Lung microvascular endothelial cell (primary cell): ENCODE measurements around the gene SPACA7. TPM values are rescaled to one million over a fixed set of nuclear protein-coding genes. Genes with fewer than 3 reads are reported as not detected.
"Not testable (repeated sequence)": the region's sequence is repeated elsewhere in the genome, so short reads cannot be mapped to it uniquely, and the experiment has no call there.

ENCODE experiments used
- DNase-seq, 2 donors: peaks; one replicate each; pipeline versions ENCODE4 v3.0.0 to v3.0.0-alpha.2; 2010; ENCODE audit warnings: low read depth in 2 of 2
- total RNA-seq: library from RNA; depleted of rRNA; stranded (reverse); fragments of >200 nt; gene quantifications from 2 replicates; pipeline ENCODE4 v1.2.1, GENCODE V29; 2014

Gene SPACA7
- total RNA-seq, 1 donor from 2014 or later: not detected

- no peak for DNase-seq
Measured at GRCh38 chr13:112424098-112424497, 47.9 kb downstream of the SPACA7 start.

GRCh38 chr13:112428704-112429103 lies 52.5 kb downstream of the SPACA7 start:
- DNase-seq: no peak

- no peak for DNase-seq
Measured at GRCh38 chr13:112431734-112432133, 55.6 kb downstream of the SPACA7 start.

GRCh38 chr13:112432734-112433133 lies 56.6 kb downstream of the SPACA7 start:
- DNase-seq: not testable (repeated sequence)

GRCh38 chr13:112433517-112433916 lies 57.4 kb downstream of the SPACA7 start:
- DNase-seq: not testable (repeated sequence)

- DNase-seq: no peak
Measured at GRCh38 chr13:112434032-112434431, 57.9 kb downstream of the SPACA7 start.

- no peak for DNase-seq
Measured at GRCh38 chr13:112434937-112435523, 58.9 kb downstream of the SPACA7 start.

GRCh38 chr13:112435973-112436372 lies 59.8 kb downstream of the SPACA7 start:
- DNase-seq: no peak

GRCh38 chr13:112438094-112438493 lies 61.9 kb downstream of the SPACA7 start:
- DNase-seq: no peak

- no peak for DNase-seq
Measured at GRCh38 chr13:112438515-112438914, 62.4 kb downstream of the SPACA7 start.

GRCh38 chr13:112441226-112441625 lies 65.1 kb downstream of the SPACA7 start:
- no peak for DNase-seq

GRCh38 chr13:112441779-112442310 lies 65.7 kb downstream of the SPACA7 start:
- no peak for DNase-seq

- no peak for DNase-seq
Measured at GRCh38 chr13:112442483-112443090, 66.4 kb downstream of the SPACA7 start.

- peak in 1 of 2 donors; percentile 20 for DNase-seq
Measured at GRCh38 chr13:112443191-112443994, 67.2 kb downstream of the SPACA7 start.

GRCh38 chr13:112443995-112444311 lies 67.8 kb downstream of the SPACA7 start:
- peak; percentile 54 to 72 for DNase-seq

- DNase-seq: no peak
Measured at GRCh38 chr13:112444416-112445399, 68.6 kb downstream of the SPACA7 start.

GRCh38 chr13:112445411-112446271 lies 69.5 kb downstream of the SPACA7 start:
- DNase-seq: no peak

GRCh38 chr13:112446347-112446861 lies 70.2 kb downstream of the SPACA7 start:
- no peak for DNase-seq

GRCh38 chr13:112446867-112447266 lies 70.7 kb downstream of the SPACA7 start:
- DNase-seq: no peak

- no peak for DNase-seq
Measured at GRCh38 chr13:112447306-112447705, 71.2 kb downstream of the SPACA7 start.
